Measurements from ENCODE around the gene RANBP3.
"Not testable (repeated sequence)": the region's sequence is repeated elsewhere in the genome, so short reads cannot be mapped to it uniquely, and the experiment has no call there.

The RANBP3 gene

GRCh38 chr19:6006070-6006446, 28.1 kb upstream of the RANBP3 start:
- DNase-seq = not testable (repeated sequence)

- no peak for DNase-seq
Observed at GRCh38 chr19:6005321-6006069, 27.6 kb upstream of the RANBP3 start.

GRCh38 chr19:6003976-6004375, 26.0 kb upstream of the RANBP3 start:
- no peak for DNase-seq

DNA sequence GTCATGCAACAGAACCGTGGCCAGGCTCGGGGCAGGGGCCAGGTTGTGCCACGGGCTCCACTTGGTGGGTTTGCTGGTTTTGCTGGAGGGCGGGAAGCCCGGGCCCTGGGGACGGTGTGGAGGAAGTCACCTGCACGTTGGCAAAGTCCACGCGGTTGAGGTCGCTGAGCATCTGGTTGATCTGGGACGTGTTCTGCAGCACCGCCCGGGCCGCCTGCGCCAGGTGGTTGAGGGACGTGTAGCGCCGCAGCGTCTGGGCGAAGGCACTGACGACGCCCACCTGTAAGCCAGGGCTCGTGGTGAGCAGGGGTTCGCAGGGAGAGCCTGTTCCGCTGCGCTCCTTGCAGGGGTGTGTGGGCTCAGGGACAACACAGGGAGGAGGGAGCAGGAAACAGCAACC, 24.7 kb upstream of the RANBP3 start:
- no peak for DNase-seq

DNA sequence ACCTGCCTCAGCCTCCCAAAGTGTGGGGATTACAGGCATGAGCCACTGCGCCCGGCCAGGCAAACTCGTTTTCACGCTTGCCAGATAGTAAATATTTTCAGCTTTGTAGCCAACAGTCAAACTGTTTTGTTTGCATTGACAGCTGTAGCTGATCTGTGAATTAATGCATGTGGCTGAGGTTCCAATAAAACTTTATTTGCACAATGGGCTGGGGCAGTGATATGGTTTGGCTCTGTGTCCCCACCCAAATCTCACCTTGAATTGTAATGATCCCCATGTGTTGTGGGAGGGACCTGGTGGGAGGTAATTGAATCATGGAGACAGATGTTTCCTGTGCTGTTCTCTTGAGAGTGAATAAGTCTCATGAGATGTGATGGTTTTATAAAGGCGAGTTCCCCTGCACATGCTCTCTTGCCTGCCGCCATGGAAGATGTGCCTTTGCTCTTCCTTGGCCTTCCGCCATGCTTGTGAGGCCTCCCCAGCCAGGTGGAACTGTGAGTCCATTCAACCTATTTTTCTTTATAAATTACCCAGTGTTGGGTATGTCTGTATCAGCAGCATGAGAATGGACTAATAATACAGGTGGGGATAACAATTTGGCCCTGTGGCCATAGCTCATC, 22.4 kb upstream of the RANBP3 start:
- no peak for DNase-seq

- no peak for DNase-seq
Observed at GRCh38 chr19:5999693-6000092, 21.8 kb upstream of the RANBP3 start.

DNA sequence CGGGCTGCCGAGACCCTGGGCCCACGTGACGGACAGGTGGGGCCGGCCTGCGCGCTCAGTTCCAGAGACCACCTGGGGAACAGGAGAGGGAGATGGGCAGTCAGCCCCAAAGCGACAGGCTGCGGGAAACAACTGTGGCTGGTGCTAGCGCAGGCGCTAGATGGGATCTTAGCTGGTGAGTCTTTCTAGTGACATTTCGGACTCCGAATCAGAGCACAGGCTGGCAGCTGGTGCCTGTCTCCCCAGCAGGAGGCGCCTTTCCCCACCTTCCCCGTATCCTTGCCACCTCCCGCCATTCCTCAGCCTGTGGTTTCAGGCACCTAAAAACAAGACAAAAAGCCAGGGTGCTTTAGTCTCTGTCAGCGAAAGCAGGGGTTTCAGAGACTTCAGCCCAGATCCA, 19.4 kb upstream of the RANBP3 start:
- DNase-seq = no peak

DNA sequence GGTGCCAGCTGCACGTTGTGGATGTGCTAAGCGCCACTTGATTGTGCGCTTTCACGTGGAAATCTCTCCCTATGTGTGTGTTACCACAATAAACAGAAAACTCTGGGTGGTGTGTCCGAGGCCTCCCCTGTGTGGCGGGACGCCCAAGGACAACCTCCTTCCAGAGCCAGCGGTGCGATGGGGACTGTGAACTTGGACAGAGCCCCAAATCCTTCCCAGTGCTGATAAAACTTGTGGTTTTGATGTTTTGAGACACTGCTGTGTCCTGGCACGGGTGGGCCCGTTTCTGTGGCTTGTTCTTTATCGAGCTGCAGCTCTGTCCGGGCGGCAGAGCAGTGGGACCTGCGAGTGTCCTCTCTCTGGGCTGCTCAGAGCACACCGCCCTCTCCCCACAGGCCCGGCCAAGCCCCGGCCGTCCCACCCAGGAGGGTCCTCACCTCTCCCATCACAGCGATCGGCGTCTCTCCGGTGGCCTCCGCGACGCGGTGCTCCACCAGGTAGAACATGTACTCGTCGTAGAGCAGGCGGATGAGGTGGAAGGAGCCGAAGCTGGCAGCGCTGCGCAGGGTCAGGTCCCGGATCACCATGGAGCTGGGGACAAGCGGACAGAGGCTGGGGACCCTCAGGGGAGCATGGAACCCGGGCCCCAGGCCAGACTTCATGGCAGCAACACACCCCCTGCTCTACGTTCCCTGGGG, 18.8 kb upstream of the RANBP3 start:
- DNase-seq = no peak

GRCh38 chr19:5996102-5996501, 18.2 kb upstream of the RANBP3 start:
- no peak for DNase-seq

GRCh38 chr19:5995606-5996005, 17.7 kb upstream of the RANBP3 start:
- DNase-seq = no peak

- DNase-seq = no peak
Observed at GRCh38 chr19:5994405-5995165, 16.6 kb upstream of the RANBP3 start.

- DNase-seq = no peak
Observed at GRCh38 chr19:5993648-5994358, 15.9 kb upstream of the RANBP3 start.

DNA sequence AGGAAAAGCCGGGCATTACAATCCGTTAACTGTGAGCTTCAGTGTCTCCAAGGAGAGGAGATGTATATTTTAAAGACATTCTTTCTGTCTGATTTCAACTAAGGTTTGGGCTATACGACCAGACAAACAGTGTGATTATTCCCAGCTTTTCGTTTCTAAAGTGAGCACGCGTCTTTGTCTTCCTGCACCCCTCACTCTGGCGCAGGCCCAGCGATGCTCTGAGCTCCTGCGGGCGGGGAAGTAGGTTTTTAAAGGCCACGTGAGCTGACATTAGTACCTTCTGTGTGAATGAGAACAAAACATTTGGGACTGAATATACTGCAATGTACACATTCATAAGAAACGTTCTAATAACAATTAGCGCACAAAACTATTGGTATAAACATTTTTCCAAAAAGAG, 15.3 kb upstream of the RANBP3 start:
- DNase-seq = no peak

- no peak for DNase-seq
Observed at GRCh38 chr19:5992756-5993155, 14.8 kb upstream of the RANBP3 start.

DNA sequence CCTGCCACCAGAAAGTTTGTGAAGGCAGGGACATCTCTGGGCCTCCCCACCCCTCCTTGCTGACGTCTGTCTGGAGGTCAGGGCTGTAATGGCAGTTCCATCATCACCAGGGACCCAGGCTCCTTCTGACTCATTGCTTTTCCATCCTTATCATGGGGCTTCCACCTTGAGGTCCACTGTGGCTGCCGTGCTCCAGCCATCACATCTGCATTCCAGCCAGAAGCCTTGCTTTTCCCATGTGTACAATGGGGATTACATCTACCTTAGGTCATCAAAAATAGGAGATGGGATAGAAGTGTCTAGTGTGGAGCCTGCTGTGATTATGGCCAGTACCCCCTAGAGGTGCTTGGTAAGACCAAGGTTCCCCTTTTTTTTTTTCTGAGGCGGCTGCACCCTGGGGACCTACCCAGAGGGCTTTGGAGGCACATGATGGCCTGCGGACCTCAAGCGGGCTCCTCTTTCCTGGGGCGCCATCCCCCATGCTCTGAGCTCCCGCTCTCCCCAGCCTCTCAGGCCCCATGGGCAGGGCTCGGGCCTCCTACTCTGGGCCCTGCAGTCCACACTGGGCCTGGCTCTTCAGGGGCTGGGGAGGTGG, 13.4 kb upstream of the RANBP3 start:
- no peak for DNase-seq

- DNase-seq = no peak
Observed at GRCh38 chr19:5990289-5990797, 12.4 kb upstream of the RANBP3 start.

GRCh38 chr19:5989388-5990074, 11.6 kb upstream of the RANBP3 start:
- DNase-seq = no peak

DNA sequence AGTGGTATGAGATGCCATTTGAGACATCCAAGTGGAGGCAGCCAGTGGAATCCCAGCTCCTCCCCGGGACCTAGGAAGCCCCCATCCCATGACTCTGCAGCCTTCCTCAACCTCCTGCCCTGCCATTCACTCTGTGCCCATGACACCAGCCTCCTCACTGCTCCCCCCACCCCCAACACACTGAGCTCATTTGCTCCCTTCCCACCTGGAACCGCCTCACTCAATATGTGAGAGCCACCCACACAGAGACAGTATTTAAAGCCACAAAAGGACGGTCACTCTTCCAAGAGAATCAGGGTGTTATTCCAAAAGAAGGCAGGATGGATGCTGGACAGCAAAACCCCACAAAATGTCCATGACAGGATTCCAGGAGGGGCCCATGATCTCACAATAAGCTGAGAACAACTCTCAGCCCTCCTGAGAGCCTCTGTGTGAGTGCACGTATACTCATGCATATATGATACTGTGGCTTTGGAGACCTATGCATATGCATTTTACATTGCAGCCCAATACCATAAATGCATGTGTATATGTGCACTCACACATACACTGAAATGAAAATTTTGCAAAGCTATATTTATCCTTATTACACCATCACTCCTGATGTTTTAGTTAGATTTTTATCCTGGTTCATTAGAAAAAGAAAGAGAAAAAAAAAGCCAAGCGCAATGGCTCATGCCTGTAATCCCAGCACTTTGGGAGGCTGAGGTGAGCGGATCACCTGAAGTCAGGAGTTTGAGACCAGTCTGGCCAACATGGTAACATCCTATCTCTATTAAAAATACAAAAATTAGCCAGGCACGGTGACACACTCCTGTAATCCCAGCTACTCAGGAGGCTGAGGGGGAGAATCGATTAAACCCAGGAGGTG, 10.8 kb upstream of the RANBP3 start:
- DNase-seq = no peak

DNA sequence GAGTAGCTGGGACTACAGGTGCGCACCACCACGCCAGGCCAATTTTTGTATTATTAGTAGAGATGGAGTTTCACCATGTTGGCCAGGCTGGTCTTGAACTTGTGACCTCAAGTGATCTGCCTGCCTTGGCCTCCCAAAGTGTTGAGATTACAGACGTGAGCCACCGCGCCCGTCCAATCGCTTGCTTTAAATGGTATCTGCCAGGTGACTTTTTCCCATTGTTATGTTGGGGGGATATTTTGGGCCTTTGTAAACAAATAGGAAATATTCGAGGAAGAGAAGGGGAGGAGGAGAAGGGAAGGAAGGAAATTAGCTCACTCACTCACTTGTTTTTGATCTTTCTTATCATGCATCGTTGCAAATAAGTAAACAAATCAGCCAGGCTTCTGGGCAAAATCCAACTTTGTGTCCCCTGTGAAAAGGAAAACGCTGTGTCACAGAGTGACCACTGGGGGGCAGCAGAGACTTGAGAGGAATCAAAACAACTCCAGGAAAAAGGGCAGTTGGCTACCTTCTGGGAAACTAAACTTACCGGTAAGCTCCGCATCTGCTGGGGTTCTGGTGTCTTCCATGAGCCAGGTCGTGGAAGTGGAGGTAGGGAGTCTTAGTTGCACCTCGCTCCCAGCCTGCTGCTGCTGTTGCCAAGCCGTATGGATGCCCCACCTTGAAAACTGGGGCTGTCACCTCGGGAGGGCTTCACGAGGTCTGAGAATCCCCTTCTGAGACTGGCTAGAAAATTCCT, 9.3 kb upstream of the RANBP3 start:
- peak; percentile 72 to 82 for DNase-seq

- DNase-seq = not testable (repeated sequence)
Observed at GRCh38 chr19:5985837-5986236, 7.9 kb upstream of the RANBP3 start.
